ENCODE data around the gene PTGR1. TPM values are rescaled to one million over a fixed set of nuclear protein-coding genes. Genes with fewer than 3 reads are reported as not detected.
A peak's percentile ranks its signal among the peaks of the same experiment; 100 is the strongest.

PTGR1 gene
- total and polyA plus RNA-seq, 11 donors: 12.7 to 51.9 (median 37.4) TPM

DNA sequence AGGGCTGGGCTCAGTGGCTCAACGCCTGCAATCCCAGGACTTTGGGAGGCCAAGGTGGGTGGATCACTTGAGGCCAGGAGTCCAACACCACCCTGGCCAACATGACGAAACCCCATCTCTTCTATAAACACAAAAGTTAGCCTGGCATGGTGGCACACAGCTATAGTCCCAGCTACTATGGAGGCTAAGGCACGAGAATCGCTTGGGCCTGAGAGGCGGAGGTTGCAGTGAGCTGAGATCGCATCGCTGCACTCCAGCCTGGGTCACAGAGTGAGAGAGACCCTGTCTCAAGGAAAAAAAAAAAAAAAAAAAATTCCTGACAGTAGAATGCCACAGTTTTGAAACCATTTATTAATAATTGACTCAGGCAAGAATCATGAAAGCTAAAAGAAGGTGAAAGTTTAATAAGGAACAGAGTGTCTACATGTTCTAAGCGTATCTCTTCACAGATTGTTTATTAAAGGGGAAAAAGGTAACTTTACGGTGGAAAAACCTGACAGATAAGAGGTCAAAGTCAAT lies 5.7 kb upstream of the PTGR1 start:
- 87 to 93% (median 92%) methylated on average over 9 of the region's 9 CpGs for WGBS, 4 donors
- no peak overlapping the region for H3K4me3 ChIP-seq
- no peaks in the 10 kb centered on the region for H3K36me3 ChIP-seq
- no peaks in the 10 kb centered on the region for H3K9me3 ChIP-seq
- intact Hi-C loops (cut with DNase I): loop anchor here in 1 of 10 donors (10.0 kb wide), 1 partner anchor 470 kb away; no protein-coding TSS in a partner anchor
- peaks cover 0 to 8% (median 0%) of the 10 kb centered on the region in 12 donors for H3K4me1 ChIP-seq
- TF ChIP-seq, protein P1, sequence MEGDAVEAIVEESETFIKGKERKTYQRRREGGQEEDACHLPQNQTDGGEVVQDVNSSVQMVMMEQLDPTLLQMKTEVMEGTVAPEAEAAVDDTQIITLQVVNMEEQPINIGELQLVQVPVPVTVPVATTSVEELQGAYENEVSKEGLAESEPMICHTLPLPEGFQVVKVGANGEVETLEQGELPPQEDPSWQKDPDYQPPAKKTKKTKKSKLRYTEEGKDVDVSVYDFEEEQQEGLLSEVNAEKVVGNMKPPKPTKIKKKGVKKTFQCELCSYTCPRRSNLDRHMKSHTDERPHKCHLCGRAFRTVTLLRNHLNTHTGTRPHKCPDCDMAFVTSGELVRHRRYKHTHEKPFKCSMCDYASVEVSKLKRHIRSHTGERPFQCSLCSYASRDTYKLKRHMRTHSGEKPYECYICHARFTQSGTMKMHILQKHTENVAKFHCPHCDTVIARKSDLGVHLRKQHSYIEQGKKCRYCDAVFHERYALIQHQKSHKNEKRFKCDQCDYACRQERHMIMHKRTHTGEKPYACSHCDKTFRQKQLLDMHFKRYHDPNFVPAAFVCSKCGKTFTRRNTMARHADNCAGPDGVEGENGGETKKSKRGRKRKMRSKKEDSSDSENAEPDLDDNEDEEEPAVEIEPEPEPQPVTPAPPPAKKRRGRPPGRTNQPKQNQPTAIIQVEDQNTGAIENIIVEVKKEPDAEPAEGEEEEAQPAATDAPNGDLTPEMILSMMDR (IDR thresholded peaks at IDR 0.05): no peak
- TF ChIP-seq POLR2A (IDR thresholded peaks at IDR 0.05): no peak
- DNase-seq (no peak), ATAC-seq (no peak)
- peaks cover 0 to 7% (median 0%) of the 10 kb centered on the region in 9 donors for H3K27me3 ChIP-seq
- no peak overlapping the region for H3K27ac ChIP-seq

DNA sequence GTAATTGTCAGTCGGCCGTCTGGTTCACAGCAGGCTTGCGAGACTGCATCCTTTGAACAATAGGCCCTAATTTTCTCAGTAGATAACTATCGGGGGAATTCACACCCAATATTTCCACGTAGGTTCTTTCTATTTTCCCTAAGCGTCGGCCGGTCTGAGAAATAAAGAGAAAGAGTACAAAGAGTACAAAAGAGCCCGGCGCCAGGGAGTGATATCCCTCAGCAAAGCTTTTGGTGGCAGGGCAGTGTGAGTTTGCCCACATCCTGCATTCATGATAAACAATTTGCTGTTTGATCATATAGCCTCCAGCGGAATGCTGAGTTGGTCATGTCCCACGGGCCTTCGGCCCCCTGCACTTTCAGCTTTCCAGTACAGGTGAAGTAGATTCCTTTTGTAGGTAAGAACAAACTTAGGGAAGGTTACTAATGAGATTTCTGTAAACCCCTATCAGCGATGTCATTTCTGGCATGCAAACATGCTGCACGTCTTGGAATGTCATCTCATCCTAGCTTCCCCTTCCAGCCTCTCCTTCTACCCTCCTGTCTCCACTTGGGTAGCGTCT lies 4.7 kb upstream of the PTGR1 start:
- TF ChIP-seq POLR2A (IDR thresholded peaks at IDR 0.05): no peak
- TF ChIP-seq, protein P1 (IDR thresholded peaks at IDR 0.05): no peak
- DNase-seq: no peak
- Histone ChIP-seq H3K4me3 (no peak overlapping the region), H3K27me3 (peaks cover 0 to 7% (median 0%) of the 10 kb centered on the region in 9 donors), H3K27ac (no peak overlapping the region), H3K36me3 (no peaks in the 10 kb centered on the region), H3K4me1 (peaks cover 0 to 16% (median 0%) of the 10 kb centered on the region in 12 donors), H3K9me3 (no peaks in the 10 kb centered on the region)
- no peak for ATAC-seq
- intact Hi-C loops (cut with DNase I): loop anchor here in 1 of 10 donors (5.0 to 10.0 kb wide), 2 partner anchors 122 to 471 kb away; partner anchors contain the start of gene ECPAS
- 76 to 85% (median 80%) methylated on average over 16 of the region's 16 CpGs for WGBS, 4 donors

DNA sequence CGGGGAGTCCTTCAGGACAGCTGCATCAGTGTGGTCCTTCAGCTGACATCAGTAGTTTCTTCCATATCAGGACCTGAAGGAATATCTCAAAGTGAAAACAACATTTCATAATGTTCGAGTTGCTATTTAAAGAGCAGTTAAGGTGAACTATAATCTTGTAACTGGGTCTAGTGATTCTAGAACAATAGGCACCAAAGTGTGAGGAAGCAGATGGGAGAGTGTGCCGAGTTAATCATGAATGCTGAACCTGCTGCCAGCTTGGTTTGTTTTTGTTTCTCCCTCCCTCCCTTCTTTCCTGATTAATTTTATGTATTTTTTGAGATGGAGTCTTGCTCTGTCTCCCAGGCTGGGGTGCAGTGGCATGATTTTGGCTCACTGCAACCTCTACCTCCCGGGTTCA lies 3.6 kb upstream of the PTGR1 start:
- intact Hi-C loops (cut with DNase I): loop anchor here in 1 of 10 donors (5.0 to 10.0 kb wide), 2 partner anchors 121 to 472 kb away; partner anchors contain the start of gene ECPAS
- TF ChIP-seq POLR2A (IDR thresholded peaks at IDR 0.05): no peak
- TF ChIP-seq, protein P1 (IDR thresholded peaks at IDR 0.05): no peak
- DNase-seq (no peak), ATAC-seq (no peak)
- Histone ChIP-seq H3K4me3 (no peak overlapping the region), H3K9me3 (no peaks in the 10 kb centered on the region), H3K27me3 (peaks cover 0 to under 1% (median 0%) of the 10 kb centered on the region in 9 donors), H3K36me3 (no peaks in the 10 kb centered on the region), H3K27ac (no peak overlapping the region), H3K4me1 (peaks cover 0 to 21% (median 1%) of the 10 kb centered on the region in 12 donors)
- WGBS, 4 donors: 70 to 77% (median 72%) methylated on average over 4 of the region's 4 CpGs

DNA sequence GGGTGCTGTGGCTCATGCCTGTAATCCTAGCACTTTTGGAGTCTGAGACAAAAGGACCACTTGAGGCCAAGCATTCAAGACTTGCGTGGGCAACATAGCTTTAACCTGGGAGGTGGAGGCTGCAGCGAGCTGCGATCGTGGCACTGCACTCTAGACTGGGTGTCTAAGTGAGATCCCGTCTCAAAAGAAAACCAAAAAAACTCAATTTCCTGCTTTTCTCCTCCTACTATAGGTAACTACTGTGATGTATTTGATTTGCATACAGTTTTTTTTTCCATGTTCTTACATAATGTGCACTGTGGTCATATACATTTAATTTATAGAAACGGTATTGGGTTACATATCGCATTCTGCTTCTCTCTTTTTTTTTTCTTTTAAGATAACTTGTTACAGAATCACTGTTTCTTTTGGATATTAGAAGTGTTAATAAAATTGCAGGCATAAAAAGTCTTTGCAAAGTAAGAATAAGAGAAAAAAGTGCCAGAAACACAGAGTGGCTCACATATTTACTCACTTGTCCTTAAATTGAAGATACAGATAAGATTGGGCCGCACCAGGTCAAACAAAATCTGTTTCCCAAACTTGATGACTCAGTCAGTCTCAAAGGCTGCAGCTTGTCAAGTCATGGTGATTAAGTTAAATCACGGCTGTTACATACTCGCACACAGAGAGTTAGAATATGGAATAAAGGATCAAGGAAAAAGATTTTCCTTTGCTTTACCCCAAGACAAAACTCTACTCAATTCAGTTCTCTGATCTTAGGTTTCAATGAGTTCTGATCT lies 2.0 kb upstream of the PTGR1 start:
- WGBS, 4 donors: 70 to 81% (median 75%) methylated on average over 10 of the region's 10 CpGs
- no peak for TF ChIP-seq POLR2A (IDR thresholded peaks at IDR 0.05)
- TF ChIP-seq, protein P1 (IDR thresholded peaks at IDR 0.05): no peak
- ATAC-seq (no peak), DNase-seq (no peak)
- Histone ChIP-seq H3K4me1 (peaks cover 0 to 29% (median 2%) of the 10 kb centered on the region in 12 donors), H3K27me3 (no peaks in the 10 kb centered on the region), H3K4me3 (no peak overlapping the region), H3K27ac (peak overlapping the region in 1 of 12 donors; percentile 10), H3K9me3 (no peaks in the 10 kb centered on the region), H3K36me3 (peaks cover 0 to 10% (median 3%) of the 10 kb centered on the region in 9 donors)
- intact Hi-C loops (cut with DNase I): loop anchor here in 1 of 10 donors (5.0 to 10.0 kb wide), 2 partner anchors 119 to 473 kb away; partner anchors contain the start of gene ECPAS
